ENCODE measurements around the gene PIK3C2G.
"Not testable (repeated sequence)": the region's sequence is repeated elsewhere in the genome, so short reads cannot be mapped to it uniquely, and the experiment has no call there.

PIK3C2G gene

DNA sequence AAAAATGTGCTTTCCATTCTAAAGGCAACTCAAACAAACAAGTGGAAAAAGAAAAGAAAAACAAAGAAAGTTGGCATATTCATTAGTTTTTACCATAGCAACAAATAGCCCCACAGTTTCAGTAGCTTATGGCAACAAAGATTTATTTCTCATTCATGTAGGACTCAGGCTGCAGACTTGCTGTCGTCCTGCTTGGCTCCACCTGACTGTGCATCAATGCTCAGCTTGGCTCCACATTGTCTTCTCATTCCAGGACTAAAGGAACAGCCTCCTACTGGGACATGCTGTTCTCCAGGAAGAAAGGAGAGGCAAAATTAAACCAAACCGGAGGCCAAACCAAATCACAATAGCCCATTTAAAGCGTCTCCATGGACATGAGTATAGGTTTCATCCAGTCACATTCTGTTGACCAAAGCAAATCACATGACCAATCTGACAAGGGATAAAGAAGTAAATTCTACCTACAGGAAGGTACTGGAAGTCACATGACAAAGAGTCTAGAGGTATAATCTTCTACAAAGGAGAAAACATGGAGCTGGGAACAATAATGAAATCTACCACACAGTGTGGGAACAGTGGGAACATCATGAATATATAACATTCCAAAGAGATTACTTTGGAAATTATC lies 222.5 kb downstream of the PIK3C2G start:
- DNase-seq: no peak

DNA sequence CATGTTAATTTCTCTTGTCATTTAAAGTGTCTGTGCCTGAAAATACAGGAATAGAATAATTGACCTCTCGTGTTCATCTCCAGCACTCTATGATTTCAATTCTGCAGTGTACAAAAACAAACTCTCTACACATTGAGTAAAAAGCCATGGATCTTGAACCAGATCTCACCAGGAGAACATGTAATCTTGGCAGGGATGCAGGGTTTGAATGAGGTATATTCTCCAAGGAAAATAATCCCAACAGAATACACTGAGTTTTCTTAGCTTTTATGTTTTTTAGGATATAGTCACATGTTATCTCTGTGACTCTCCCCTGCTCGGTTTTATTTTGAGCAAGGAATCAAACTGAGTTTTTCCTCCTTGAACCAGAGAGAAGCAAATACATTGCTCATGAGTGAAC lies 224.7 kb downstream of the PIK3C2G start:
- no peak for DNase-seq

DNA sequence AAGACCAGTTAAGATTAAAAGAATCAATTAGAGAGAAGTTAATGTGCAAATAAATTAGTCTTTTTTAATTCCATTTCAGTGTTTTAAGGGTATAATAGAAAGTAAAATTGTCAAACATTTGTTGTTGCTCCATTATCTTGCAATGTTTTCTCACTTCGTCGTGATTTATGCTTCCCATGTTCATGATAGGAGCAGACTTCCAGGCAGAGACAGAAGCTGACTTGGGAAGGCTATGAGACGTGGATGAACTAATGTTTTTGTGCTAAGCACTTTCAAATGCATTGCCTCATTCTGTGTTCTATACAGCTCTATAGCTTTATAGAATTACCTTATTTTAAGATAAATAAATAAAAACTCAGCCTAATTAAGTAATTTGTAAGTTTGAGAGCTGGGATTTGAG lies 226.2 kb downstream of the PIK3C2G start:
- no peak for DNase-seq

- DNase-seq: no peak
These were observed 231.2 kb downstream of the PIK3C2G start for GRCh38 chr12:18492372-18493025.

DNA sequence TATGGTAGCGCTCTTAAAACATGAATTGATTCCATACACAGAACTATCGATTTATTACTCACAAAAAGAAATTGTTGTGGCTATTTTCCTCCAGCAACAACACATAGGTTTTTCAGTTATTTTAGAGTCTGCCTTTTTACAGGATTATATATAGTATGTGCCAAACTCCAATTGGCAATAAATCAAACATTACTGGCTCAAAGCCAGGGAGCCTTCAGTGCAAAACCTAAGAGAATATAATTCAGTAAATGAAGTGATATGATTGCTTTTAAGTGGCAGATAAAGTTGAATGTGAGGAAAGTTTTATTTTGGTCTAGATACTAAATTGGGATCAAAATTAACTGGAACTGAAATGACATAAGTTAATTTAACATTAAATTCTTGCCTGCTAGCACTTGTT lies 234.8 kb downstream of the PIK3C2G start:
- DNase-seq: no peak

DNA sequence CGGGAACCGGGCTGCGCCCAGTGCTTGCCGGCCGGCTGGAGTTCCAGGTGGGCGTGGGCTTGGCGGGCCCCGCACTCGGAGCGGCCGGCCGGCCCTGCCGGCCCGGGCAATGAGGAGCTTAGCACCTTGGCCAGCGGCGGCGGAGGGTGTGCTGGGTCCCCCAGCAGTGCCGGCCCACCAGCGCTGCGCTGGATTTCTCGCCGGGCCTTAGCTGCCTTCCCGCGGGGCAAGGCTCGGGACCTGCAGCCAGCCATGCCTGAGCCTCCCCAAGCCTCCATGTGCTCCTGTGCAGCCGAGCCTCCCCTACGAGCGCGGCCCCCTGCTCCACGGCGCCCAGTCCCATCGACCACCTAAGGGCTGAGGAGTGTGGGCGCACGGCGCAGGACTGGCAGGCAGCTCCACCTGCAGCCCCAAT lies 238.8 kb downstream of the PIK3C2G start:
- DNase-seq: not testable (repeated sequence)

GRCh38 chr12:18500736-18501135 lies 239.4 kb downstream of the PIK3C2G start:
- not testable (repeated sequence) for DNase-seq

DNA sequence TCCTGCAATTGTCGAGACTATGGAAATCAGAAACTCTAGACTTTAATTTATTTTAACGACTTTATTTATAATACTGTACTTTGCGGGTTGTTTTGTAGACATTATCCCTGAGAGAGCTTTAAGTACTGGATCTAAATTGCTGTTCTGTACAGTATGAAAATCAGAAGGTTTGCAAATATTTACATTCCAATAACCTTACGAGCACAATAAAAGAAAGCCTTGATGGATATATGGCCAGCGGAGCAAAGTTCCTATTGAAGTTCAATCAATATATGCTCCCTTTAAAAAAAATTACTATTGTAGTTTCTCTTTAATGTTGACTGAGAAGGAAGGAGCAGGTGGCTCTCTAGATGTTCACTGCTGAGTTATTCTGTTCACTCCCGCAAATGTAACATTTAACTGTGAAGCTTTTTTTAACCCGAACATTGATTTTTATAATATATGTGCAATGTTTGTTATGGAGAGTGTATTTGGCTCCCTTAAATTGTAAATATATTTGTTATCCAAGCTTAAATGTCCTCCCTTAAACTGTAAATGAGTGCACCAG lies 241.2 kb downstream of the PIK3C2G start:
- DNase-seq: no peak

GRCh38 chr12:18521461-18521860 lies 260.1 kb downstream of the PIK3C2G start:
- no peak for DNase-seq

GRCh38 chr12:18522806-18523205 lies 261.5 kb downstream of the PIK3C2G start:
- DNase-seq: no peak

GRCh38 chr12:18542497-18542896 lies 281.2 kb downstream of the PIK3C2G start:
- DNase-seq: not testable (repeated sequence)

GRCh38 chr12:18546399-18546798 lies 285.1 kb downstream of the PIK3C2G start:
- no peak for DNase-seq

- DNase-seq: no peak
These were observed 288.3 kb downstream of the PIK3C2G start for GRCh38 chr12:18549598-18549997.

DNA sequence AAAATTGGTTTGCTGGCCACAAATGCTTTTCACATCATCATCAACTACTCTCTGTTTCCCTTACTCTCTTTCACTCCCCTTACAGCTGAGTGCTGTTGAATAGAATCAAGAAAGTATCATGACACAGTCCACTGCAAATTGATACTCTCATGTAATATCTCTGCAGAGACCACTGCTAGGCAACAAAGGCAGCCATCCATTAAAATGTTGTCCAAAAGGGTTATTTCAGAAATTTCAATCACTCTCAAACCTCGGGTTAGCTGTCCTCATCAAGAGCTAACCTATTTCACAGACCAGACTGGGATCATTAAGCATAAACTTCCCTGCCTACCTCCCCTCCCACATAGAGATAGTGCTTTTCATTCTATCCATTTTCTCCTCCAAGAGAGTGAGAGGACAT lies 289.8 kb downstream of the PIK3C2G start:
- no peak for DNase-seq

- no peak for DNase-seq
These were observed 290.4 kb downstream of the PIK3C2G start for GRCh38 chr12:18551701-18552100.

- no peak for DNase-seq
These were observed 291.5 kb downstream of the PIK3C2G start for GRCh38 chr12:18552829-18553228.

DNA sequence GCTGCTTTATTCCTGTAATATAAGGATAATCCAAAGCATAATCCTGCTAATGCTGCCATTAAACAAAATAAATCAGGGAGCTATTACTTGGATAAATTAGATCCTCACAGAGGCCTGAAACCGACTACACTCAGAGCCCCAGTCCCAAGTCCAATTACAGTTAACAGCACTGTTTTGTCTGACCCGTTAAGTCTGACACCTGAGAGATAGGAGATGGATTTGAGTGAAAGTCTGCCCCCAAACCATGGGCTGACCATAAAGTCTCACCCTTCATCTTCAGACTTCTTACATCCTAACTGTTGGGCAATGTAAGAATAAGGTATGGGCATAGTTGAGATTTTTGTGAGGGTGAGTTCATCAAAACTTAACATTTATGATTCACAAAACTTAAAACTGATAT lies 294.8 kb downstream of the PIK3C2G start:
- DNase-seq: no peak

DNA sequence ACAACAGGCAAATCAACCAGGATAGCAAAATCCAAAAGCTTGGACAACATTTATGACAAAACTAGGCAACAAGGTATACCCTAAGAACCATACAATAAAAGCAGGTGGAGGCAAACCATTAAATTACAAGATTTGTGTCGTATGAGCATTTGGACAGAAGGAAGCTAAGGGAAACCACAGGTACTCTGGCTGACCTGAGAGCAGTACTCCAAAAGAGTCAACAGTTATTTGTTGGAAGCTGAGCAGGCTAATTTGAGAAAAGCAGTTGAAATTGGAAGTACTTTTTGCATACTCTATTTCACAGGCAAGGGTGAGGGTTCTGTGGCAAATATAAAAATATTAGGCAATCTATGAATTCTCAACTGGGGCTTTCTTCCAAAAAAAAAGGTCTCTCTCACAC lies 297.9 kb downstream of the PIK3C2G start:
- no peak for DNase-seq

DNA sequence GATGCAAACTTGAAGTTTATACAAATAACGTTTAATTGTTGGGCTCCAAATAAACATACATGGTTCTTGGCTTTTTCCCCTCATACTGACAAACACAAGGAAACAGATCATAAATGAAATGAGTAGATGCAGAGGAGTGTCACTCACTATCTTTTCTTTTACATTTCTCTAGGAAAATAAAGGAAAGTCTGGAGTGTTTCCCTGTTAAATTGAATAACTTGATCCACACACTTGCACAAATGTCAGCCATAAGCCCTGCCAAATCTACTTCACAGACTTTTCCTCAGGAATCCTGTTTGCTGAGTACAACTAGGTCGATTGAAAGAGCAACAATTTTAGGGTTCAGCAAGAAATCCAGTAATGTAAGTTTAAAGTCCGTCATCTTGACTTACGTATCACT lies 301.2 kb downstream of the PIK3C2G start:
- no peak for DNase-seq

GRCh38 chr12:18564306-18564705 lies 303.0 kb downstream of the PIK3C2G start:
- DNase-seq: no peak

DNA sequence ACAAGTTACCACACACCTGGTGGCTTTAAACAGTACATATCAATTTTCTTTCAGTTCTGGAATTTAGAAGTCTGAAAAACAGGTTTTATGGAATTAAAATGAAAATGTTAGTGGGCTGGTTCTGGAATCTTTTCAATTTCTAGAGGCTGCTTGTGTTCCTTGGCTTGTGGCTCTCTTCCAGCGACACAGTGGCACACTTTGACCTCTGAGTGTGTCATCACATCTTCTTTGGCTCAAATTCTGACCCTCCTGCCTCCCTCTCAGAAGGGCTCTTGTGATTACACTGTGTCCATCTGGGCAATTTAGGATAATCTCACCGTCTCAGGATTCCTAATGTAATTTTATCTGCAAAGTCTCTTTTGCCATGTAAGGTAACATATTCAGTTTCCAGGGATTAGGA lies 306.5 kb downstream of the PIK3C2G start:
- no peak for DNase-seq

DNA sequence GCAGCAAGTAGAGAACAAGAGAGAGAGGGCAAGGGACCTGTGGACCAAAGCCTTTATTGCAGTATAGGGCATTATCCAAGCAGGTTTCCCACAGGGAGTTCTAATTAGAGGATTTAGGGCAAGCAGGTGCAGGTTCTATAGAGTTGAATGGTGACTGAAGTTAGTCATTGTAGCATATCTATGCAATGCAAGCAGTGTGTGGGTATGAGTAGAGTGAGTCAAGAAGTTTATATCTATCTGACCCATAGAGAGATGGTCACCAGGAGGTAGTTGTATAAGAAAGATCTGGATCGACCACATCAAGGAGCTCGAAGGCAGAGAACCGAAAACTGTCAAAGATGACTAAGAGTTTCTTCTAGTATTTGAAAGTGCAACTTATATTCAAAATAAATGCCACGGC lies 309.2 kb downstream of the PIK3C2G start:
- no peak for DNase-seq

DNA sequence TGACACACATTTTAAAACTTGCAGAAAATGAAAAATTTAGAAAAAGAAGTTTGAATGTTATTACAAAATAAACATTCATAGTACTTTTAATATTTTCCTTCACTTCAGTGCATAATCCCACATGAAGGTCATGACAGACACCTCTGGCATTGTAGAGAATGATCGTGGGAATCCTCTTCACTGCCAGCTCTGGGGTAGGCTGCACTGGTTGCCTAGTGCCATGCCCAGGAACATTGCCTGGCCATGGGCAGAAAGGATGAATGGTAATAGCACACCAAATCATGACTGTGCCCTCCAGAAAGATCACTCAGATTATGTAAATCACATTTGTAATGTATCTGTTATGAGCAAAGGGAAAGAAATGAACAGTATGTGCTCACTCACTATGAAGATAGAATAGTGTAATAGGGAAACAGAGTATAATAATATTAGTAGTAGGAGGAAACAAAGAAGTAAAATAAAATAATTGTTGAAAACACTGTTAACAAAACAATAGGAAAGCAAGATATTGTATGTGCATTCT lies 314.8 kb downstream of the PIK3C2G start:
- no peak for DNase-seq

GRCh38 chr12:18576648-18577047 lies 315.3 kb downstream of the PIK3C2G start:
- DNase-seq: no peak
